HK-2 (cell line): Measurements from ENCODE around the gene ST8SIA4.
"Not testable (repeated sequence)": the region's sequence is repeated elsewhere in the genome, so short reads cannot be mapped to it uniquely, and the experiment has no call there.

Experiments used
- DNase-seq: peaks from one replicate; pipeline ENCODE4 v3.0.0-alpha.2; 2018; ENCODE audit not compliant: unreplicated experiment

ST8SIA4 gene

GRCh38 chr5:100828071-100828897 is 74.8 kb downstream of the ST8SIA4 start:
- DNase-seq = no peak

GRCh38 chr5:100827481-100827889 is 75.6 kb downstream of the ST8SIA4 start:
- DNase-seq = no peak

GRCh38 chr5:100826133-100826532 is 76.9 kb downstream of the ST8SIA4 start:
- DNase-seq = no peak

- no peak for DNase-seq
Observed at GRCh38 chr5:100824635-100825034, 78.4 kb downstream of the ST8SIA4 start.

- DNase-seq = no peak
Observed at GRCh38 chr5:100823812-100824211, 79.3 kb downstream of the ST8SIA4 start.

- no peak for DNase-seq
Observed at GRCh38 chr5:100821751-100822150, 81.3 kb downstream of the ST8SIA4 start.

GRCh38 chr5:100818340-100818739 is 84.7 kb downstream of the ST8SIA4 start:
- no peak for DNase-seq

- DNase-seq = no peak
Observed at GRCh38 chr5:100803397-100803796, 99.7 kb downstream of the ST8SIA4 start.

- DNase-seq = no peak
Observed at GRCh38 chr5:100802208-100802607, 100.9 kb downstream of the ST8SIA4 start.

- no peak for DNase-seq
Observed at GRCh38 chr5:100800562-100800961, 102.5 kb downstream of the ST8SIA4 start.

- DNase-seq = no peak
Observed at GRCh38 chr5:100799166-100799565, 103.9 kb downstream of the ST8SIA4 start.

- DNase-seq = no peak
Observed at GRCh38 chr5:100797861-100798260, 105.2 kb downstream of the ST8SIA4 start.

GRCh38 chr5:100796851-100797250 is 106.2 kb downstream of the ST8SIA4 start:
- no peak for DNase-seq

GRCh38 chr5:100794844-100795243 is 108.2 kb downstream of the ST8SIA4 start:
- no peak for DNase-seq

- DNase-seq = no peak
Observed at GRCh38 chr5:100794218-100794617, 108.9 kb downstream of the ST8SIA4 start.

- no peak for DNase-seq
Observed at GRCh38 chr5:100792781-100793180, 110.3 kb downstream of the ST8SIA4 start.

GRCh38 chr5:100791391-100791790 is 111.7 kb downstream of the ST8SIA4 start:
- no peak for DNase-seq

GRCh38 chr5:100790951-100791350 is 112.1 kb downstream of the ST8SIA4 start:
- no peak for DNase-seq

GRCh38 chr5:100790170-100790665 is 112.9 kb downstream of the ST8SIA4 start:
- no peak for DNase-seq

- no peak for DNase-seq
Observed at GRCh38 chr5:100789694-100790093, 113.4 kb downstream of the ST8SIA4 start.

GRCh38 chr5:100788417-100788816 is 114.7 kb downstream of the ST8SIA4 start:
- DNase-seq = no peak

GRCh38 chr5:100787648-100788047 is 115.4 kb downstream of the ST8SIA4 start:
- DNase-seq = no peak

GRCh38 chr5:100785536-100785935 is 117.5 kb downstream of the ST8SIA4 start:
- not testable (repeated sequence) for DNase-seq
